Bronchial epithelial cell (primary cell): Measurements from ENCODE around the gene DCDC2. TPM values are rescaled to one million over a fixed set of nuclear protein-coding genes. Genes with fewer than 3 reads are reported as not detected.

ENCODE experiments used
- DNase-seq: peaks from one replicate; pipeline ENCODE4 v3.0.0-alpha.2; 2010; ENCODE audit warnings: low read depth
- FAIRE-seq: peaks from 2 replicates; lab custom pipeline; 2011; peaks lifted over from hg19 to GRCh38; lab: Jason Lieb, UNC
- H3K27me3 ChIP-seq: 2 replicates; pipeline ENCODE4 v1.5.1; 2011; ENCODE audit warnings: low read length; ENCODE audit not compliant: control insufficient read depth, insufficient read depth
- H3K36me3 ChIP-seq: 2 replicates; pipeline ENCODE4 v1.5.1; 2011; ENCODE audit warnings: low read length; ENCODE audit not compliant: control insufficient read depth, insufficient read depth
- H3K4me3 ChIP-seq: 2 replicates; pipeline ENCODE4 v1.5.1; 2011; ENCODE audit warnings: mild to moderate bottlenecking, low read depth, low read length, control low read depth
- CTCF ChIP-seq: IDR thresholded peaks from 2 replicates; pipeline ENCODE4 v1.5.1; 2011; ENCODE audit warnings: mild to moderate bottlenecking, moderate library complexity, low read length, control low read depth, inconsistent platforms; ENCODE audit not compliant: insufficient read depth, severe bottlenecking
- total RNA-seq: library from RNA; depleted of rRNA; stranded (reverse); fragments of >200 nt; gene quantifications from 2 replicates; pipeline ENCODE4 v1.2.1, GENCODE V29; 2014

DCDC2 gene
- total RNA-seq, 1 donor from 2014 or later, result under 0.01 TPM

- no peaks in the 10 kb centered on the region for H3K36me3 ChIP-seq
- H3K4me3 ChIP-seq, result no peak overlapping the region
- no peak for TF ChIP-seq CTCF
- FAIRE-seq (no peak), DNase-seq (no peak)
- no peaks in the 10 kb centered on the region for H3K27me3 ChIP-seq
Observed at GRCh38 chr6:24226541-24226940, 131.3 kb downstream of the DCDC2 start.

- H3K4me3 ChIP-seq, result no peak overlapping the region
- no peaks in the 10 kb centered on the region for H3K36me3 ChIP-seq
- no peak for TF ChIP-seq CTCF
- DNase-seq, result no peak
- FAIRE-seq, result no peak
- H3K27me3 ChIP-seq, result no peaks in the 10 kb centered on the region
Observed at GRCh38 chr6:24225838-24226237, 132.0 kb downstream of the DCDC2 start.

- no peaks in the 10 kb centered on the region for H3K27me3 ChIP-seq
- TF ChIP-seq CTCF, result no peak
- H3K36me3 ChIP-seq, result no peaks in the 10 kb centered on the region
- no peak for FAIRE-seq
- DNase-seq, result no peak
- no peak overlapping the region for H3K4me3 ChIP-seq
Observed at GRCh38 chr6:24223115-24223919, 134.5 kb downstream of the DCDC2 start.

GRCh38 chr6:24219670-24220069, 138.2 kb downstream of the DCDC2 start:
- no peak for DNase-seq
- Histone ChIP-seq H3K27me3 (no peaks in the 10 kb centered on the region), H3K4me3 (no peak overlapping the region), H3K36me3 (no peaks in the 10 kb centered on the region)
- TF ChIP-seq CTCF, result no peak
- FAIRE-seq, result no peak

GRCh38 chr6:24214984-24215383, 142.9 kb downstream of the DCDC2 start:
- Histone ChIP-seq H3K36me3 (no peaks in the 10 kb centered on the region), H3K4me3 (no peak overlapping the region), H3K27me3 (no peaks in the 10 kb centered on the region)
- no peak for TF ChIP-seq CTCF
- DNase-seq (no peak), FAIRE-seq (no peak)
